DMS53 (cell line): ENCODE results near the gene ADIPOR2.

Source experiments
- DNase-seq: peaks from one replicate; lab custom pipeline; 2025; lab: John Stamatoyannopoulos, UW

ADIPOR2 gene

GRCh38 chr12:1690578-1691122 lies at the start of gene ADIPOR2:
TSS of gene ADIPOR2 (plus strand) at chr12:1691070. CDS start at chr12:1754344, 63,274 bp downstream.
- peak; percentile 100 for DNase-seq

GRCh38 chr12:1642513-1642912 lies 48.4 kb upstream of the ADIPOR2 start:
- DNase-seq = no peak

- no peak for DNase-seq
These were observed 47.8 kb upstream of the ADIPOR2 start for GRCh38 chr12:1643043-1643442.

GRCh38 chr12:1643905-1644533 lies 46.9 kb upstream of the ADIPOR2 start:
- DNase-seq = no peak

- DNase-seq = peak; percentile 79
These were observed 46.1 kb upstream of the ADIPOR2 start for GRCh38 chr12:1644534-1645438.

- DNase-seq = no peak
These were observed 45.1 kb upstream of the ADIPOR2 start for GRCh38 chr12:1645819-1646218.

GRCh38 chr12:1646569-1647284 lies 44.1 kb upstream of the ADIPOR2 start:
- DNase-seq = no peak

GRCh38 chr12:1647285-1647669 lies 43.6 kb upstream of the ADIPOR2 start:
- DNase-seq = no peak

GRCh38 chr12:1650260-1650977 lies 40.5 kb upstream of the ADIPOR2 start:
- no peak for DNase-seq

GRCh38 chr12:1650978-1651361 lies 39.9 kb upstream of the ADIPOR2 start:
- DNase-seq = no peak

GRCh38 chr12:1651946-1652345 lies 38.9 kb upstream of the ADIPOR2 start:
- DNase-seq = peak; percentile 40

GRCh38 chr12:1655225-1655788 lies 35.6 kb upstream of the ADIPOR2 start:
- DNase-seq = no peak

GRCh38 chr12:1656902-1657301 lies 34.0 kb upstream of the ADIPOR2 start:
- DNase-seq = no peak

- no peak for DNase-seq
These were observed 33.2 kb upstream of the ADIPOR2 start for GRCh38 chr12:1657688-1658087.

- peak; percentile 65 for DNase-seq
These were observed 30.3 kb upstream of the ADIPOR2 start for GRCh38 chr12:1660304-1661187.

- DNase-seq = peak; percentile 100
These were observed 29.1 kb upstream of the ADIPOR2 start for GRCh38 chr12:1661553-1662335.

GRCh38 chr12:1662761-1663439 lies 28.0 kb upstream of the ADIPOR2 start:
- DNase-seq = peak; percentile 97

- DNase-seq = no peak
These were observed 27.3 kb upstream of the ADIPOR2 start for GRCh38 chr12:1663440-1664132.
